Ovary (tissue), 3 donors: Measurements from ENCODE around the gene DPY19L3.

Source experiments
- CTCF ChIP-seq, 3 donors: fragments of 450-650 bp in 2 of 3; fragments of 200-600 bp in 1 of 3; IDR thresholded peaks; one replicate each; pipeline versions ENCODE4 v1.5.1 to v1.8.0; 2016 to 2022; ENCODE audit warnings: antibody characterized with exemption in 3 of 3, mild to moderate bottlenecking in 1 of 3
- EP300 ChIP-seq: sonication (generic); formaldehyde crosslinking; IDR thresholded peaks from one replicate; pipeline ENCODE4 v1.6.1; 2017; ENCODE audit warnings: antibody characterized with exemption
- POLR2A ChIP-seq: fragments of 450-650 bp; IDR thresholded peaks from one replicate; pipeline ENCODE4 v1.6.1; 2017; ENCODE audit warnings: antibody characterized with exemption, mild to moderate bottlenecking, moderate library complexity
- donor health status: DM: no; HTN: no; CAD: no.

- TF ChIP-seq POLR2A (no peak), CTCF (IDR thresholded peaks at IDR 0.05) (no peak), EP300 (no peak)
Measured at GRCh38 chr19:32436692-32437091, 31.1 kb downstream of the DPY19L3 start.
